Activated CD8-positive, alpha-beta T cell treated with anti-CD3 and anti-CD28 coated beads, Interleukin-2, amount 10 ng/mL, durations not matched to agents 7 days and 5 days (primary cell): ENCODE results near the gene SLC12A2. TPM values are rescaled to one million over a fixed set of nuclear protein-coding genes. Genes with fewer than 3 reads are reported as not detected.

Experiments used
- ATAC-seq: fragments of 150-1000 bp; cut with Tn5 transposase; one replicate; pipeline ENCODE4 v1.10.0; 2021; ENCODE audit warnings: moderate library complexity
- CTCF ChIA-PET: fragments of 350-600 bp; sonication (Branson Sonifier 250); formaldehyde crosslinking; loops from one replicate; lab custom pipeline; 2021; ENCODE audit warnings: antibody characterized with exemption; lab: Charles Lee
- POLR2A ChIA-PET: fragments of 350-600 bp; sonication (Branson Sonifier 250); formaldehyde crosslinking; loops from one replicate; lab custom pipeline; 2021; ENCODE audit warnings: antibody characterized with exemption; lab: Charles Lee
- DNase-seq: peaks from one replicate; pipeline ENCODE4 v3.0.0-alpha.2; 2020
- H3K27ac Mint-ChIP-seq: one replicate; pipeline ENCODE4 v1.8.0; 2021; ENCODE audit warnings: mild to moderate bottlenecking, mixed read lengths
- H3K27me3 Mint-ChIP-seq: one replicate; pipeline ENCODE4 v1.8.0; 2021; ENCODE audit warnings: low read depth, mixed read lengths
- H3K36me3 Mint-ChIP-seq: one replicate; pipeline ENCODE4 v1.8.0; 2021; ENCODE audit warnings: low read depth, mixed read lengths
- H3K4me1 Mint-ChIP-seq: one replicate; pipeline ENCODE4 v1.8.0; 2021; ENCODE audit warnings: low read depth, mixed read lengths
- H3K4me3 Mint-ChIP-seq: one replicate; pipeline ENCODE4 v1.8.0; 2021; ENCODE audit warnings: mild to moderate bottlenecking, mixed read lengths
- H3K9me3 Mint-ChIP-seq: one replicate; pipeline ENCODE4 v1.8.0; 2022; ENCODE audit warnings: mixed read lengths; ENCODE audit not compliant: insufficient read depth
- total RNA-seq, 2 experiments: library from RNA; stranded (reverse); gene quantifications; one replicate each; pipeline ENCODE4 v1.2.3, GENCODE V29; 2021

SLC12A2 gene
- total RNA-seq, 2 experiments from 2014 or later, result 13.4 to 17.0 TPM

DNA sequence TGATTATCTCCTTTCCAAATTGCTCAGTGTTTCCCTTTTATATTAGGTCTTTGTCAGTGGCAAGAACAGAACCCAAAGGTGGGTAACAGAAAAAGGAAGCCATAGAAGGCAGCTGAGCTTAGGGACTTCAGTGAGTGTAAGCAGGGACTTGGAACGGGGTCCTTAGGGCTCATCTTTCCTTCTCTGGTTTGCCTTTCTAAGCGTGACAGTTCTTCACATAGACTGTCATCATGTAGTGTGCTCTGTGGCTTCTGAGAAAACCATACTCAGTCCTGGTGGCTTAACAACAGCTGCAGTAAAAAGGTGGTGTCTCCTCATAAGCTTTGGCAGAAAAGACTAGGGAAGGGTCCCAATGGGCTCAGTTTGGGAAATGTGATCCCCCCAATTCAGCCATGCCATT, 108.8 kb downstream of the SLC12A2 start:
- peaks cover 3% of the 10 kb centered on the region for H3K36me3 Mint-ChIP-seq
- no peak overlapping the region for H3K4me3 Mint-ChIP-seq
- no peak for ATAC-seq
- ChIA-PET CTCF (no interaction called here), POLR2A (no interaction called here)
- H3K27ac Mint-ChIP-seq, result no peak overlapping the region
- H3K27me3 Mint-ChIP-seq, result no peaks in the 10 kb centered on the region
- DNase-seq, result no peak
- peaks cover 17% of the 10 kb centered on the region for H3K4me1 Mint-ChIP-seq
- no peaks in the 10 kb centered on the region for H3K9me3 Mint-ChIP-seq

DNA sequence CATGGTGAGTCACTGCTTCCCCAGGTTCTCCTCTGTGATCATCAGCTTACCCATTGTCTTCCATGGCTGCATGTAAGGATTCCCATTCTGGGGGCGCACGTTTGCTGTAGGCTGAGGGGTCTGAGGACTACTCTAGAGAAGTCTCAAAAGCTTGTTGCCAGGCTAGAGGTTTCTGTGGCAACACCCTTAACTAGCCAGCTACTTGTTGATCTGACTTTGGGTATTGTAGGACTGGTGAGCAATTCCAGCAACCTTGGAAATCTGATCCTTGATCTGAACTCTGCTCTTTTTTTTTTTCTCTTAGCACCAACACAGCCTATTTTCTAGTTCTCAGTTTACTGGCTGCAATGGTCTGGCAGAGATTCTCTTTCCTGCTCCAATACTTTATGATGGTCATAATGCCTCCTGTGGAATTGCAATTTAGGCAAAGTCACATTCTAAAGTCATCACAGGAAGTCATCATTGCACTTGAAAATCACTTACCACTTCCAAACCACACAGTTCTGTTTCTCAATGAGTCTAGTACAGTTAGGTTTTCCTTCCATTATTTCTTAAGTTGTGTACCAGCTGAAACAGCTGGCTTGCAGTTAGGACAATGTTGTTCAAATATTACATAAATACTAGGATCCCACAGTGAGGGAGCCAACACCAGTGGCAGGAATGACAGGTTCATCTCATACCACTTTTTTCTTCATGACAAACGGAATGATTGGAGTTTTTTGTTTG, 110.3 kb downstream of the SLC12A2 start:
- ATAC-seq (no peak), DNase-seq (no peak)
- no peak overlapping the region for H3K4me3 Mint-ChIP-seq
- ChIA-PET CTCF (no interaction called here), POLR2A (no interaction called here)
- H3K27ac Mint-ChIP-seq, result no peak overlapping the region
- H3K36me3 Mint-ChIP-seq, result peaks cover 3% of the 10 kb centered on the region
- H3K9me3 Mint-ChIP-seq, result no peaks in the 10 kb centered on the region
- H3K4me1 Mint-ChIP-seq, result peaks cover 26% of the 10 kb centered on the region
- no peaks in the 10 kb centered on the region for H3K27me3 Mint-ChIP-seq

DNA sequence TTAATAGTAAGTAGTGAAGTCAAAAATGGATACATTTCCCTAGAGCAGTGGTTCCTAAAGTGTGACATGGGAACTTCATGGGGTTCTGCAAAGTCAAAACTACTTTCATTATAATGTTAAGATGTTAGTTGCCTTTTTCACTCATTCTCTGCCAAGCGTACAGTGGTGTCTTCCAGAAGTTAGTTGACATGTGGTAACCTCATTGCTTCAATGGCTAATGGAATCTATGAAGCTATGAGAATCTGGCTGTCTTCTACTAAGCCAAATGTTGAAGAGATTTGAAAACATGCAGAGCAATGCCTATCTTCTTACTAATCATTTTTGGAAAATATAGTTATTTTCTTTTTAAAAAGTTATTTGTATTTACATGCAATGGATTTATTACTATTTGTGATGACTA, 111.8 kb downstream of the SLC12A2 start:
- no peak overlapping the region for H3K4me3 Mint-ChIP-seq
- peaks cover 3% of the 10 kb centered on the region for H3K36me3 Mint-ChIP-seq
- no peak for DNase-seq
- H3K27me3 Mint-ChIP-seq, result peaks cover 3% of the 10 kb centered on the region
- ChIA-PET POLR2A (no interaction called here), CTCF (no interaction called here)
- no peak for ATAC-seq
- no peak overlapping the region for H3K27ac Mint-ChIP-seq
- peaks cover 26% of the 10 kb centered on the region for H3K4me1 Mint-ChIP-seq
- H3K9me3 Mint-ChIP-seq, result no peaks in the 10 kb centered on the region

DNA sequence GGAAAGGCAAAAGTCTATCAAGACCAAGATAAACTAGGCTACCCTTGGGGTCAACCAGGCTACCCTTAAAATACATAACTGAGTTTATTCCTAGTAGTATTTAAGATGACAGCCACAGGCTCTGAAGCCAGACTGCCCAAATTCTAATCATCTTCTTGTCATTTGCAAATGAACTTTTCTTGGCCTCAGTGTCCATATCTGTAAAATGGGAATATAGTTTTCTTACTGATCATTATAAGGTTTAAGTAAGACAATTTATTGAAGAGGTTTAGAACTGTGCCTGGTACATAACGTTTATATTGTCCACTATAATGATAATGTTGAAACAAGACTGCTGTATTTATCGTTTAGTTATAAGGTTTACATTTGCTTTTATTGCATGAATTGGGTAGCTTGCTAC, 112.5 kb downstream of the SLC12A2 start:
- H3K4me1 Mint-ChIP-seq, result peaks cover 29% of the 10 kb centered on the region
- POLR2A ChIA-PET, result no interaction called here
- no peak overlapping the region for H3K27ac Mint-ChIP-seq
- CTCF ChIA-PET, result no interaction called here
- no peak overlapping the region for H3K4me3 Mint-ChIP-seq
- peaks cover 10% of the 10 kb centered on the region for H3K27me3 Mint-ChIP-seq
- no peak for ATAC-seq
- H3K36me3 Mint-ChIP-seq, result peaks cover 3% of the 10 kb centered on the region
- no peaks in the 10 kb centered on the region for H3K9me3 Mint-ChIP-seq
- no peak for DNase-seq

DNA sequence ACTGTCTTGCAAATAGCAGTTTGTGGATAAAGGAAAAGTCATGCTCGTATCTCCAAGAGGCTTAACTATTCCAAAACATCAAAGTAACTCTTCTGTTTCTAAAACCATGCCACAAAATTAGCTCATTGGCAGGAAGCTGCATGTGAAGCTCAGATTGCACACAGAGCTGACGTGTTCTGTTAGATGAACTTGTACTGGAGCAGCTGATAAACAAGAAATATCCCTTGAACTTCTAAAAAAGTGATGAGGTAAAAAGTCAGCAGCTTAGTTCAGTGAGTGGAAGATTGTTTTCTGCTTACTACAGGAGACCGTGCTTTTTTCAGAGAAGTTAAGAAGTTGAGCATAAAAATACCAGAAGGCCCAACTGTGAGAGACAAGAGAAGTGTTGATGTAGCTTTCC, 113.2 kb downstream of the SLC12A2 start:
- CTCF ChIA-PET, result no interaction called here
- DNase-seq, result no peak
- Mint-ChIP-seq H3K9me3 (no peaks in the 10 kb centered on the region), H3K27me3 (peaks cover 10% of the 10 kb centered on the region), H3K36me3 (peaks cover 3% of the 10 kb centered on the region), H3K4me1 (peaks cover 34% of the 10 kb centered on the region), H3K27ac (no peak overlapping the region), H3K4me3 (no peak overlapping the region)
- POLR2A ChIA-PET, result no interaction called here
- no peak for ATAC-seq

DNA sequence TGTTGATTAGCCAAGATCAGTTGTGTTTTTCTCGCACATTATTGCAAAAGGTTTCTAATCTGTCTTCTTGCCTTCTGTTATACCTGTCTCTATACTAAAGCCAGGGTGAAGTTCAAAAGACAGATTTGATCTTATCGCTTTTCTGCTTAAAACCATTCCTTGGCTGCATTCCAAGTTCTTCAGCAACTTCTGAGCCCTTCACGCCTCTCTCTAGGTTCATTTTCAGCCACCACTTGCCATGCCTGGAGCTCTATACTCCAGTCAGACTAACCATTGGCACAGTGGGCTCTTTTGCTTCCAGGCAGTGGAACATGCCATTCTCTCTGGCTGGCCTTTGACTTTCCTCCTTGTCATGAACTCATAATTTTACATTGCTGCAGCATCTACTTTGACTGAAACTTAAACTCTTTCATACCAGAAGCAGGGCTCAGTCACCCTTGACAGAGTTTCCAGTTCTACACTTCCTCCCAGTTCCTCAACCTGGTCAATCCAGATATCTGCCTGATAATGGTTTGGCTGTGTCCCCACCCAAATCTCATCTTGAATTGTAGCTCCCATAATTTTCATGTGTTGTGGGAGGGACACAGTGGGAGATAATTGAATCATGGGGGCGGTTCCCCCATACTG, 114.4 kb downstream of the SLC12A2 start:
- H3K4me1 Mint-ChIP-seq, result peaks cover 34% of the 10 kb centered on the region
- ChIA-PET CTCF (no interaction called here), POLR2A (no interaction called here)
- ATAC-seq (no peak), DNase-seq (no peak)
- H3K4me3 Mint-ChIP-seq, result no peak overlapping the region
- H3K27me3 Mint-ChIP-seq, result peaks cover 15% of the 10 kb centered on the region
- no peak overlapping the region for H3K27ac Mint-ChIP-seq
- H3K9me3 Mint-ChIP-seq, result no peaks in the 10 kb centered on the region
- no peaks in the 10 kb centered on the region for H3K36me3 Mint-ChIP-seq

DNA sequence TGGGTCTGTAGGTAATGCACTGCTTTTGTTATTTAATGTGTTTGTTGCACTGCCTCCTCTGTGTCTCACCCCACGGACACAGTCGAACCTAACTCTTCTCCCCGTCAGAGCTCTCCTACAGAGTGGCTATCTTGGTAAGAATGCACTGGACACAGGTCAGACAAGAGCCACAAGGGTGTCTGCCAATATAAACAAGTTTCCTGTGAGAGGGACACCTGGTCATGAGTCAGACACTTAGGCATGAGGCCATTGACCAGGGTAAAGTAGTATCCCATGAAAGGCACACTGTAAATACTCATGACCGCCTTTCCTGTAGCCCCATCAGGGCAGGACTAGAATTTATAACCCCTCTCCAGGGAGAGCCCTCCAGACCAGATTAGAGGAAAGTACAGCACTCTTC, 115.5 kb downstream of the SLC12A2 start:
- Mint-ChIP-seq H3K4me3 (no peak overlapping the region), H3K27ac (no peak overlapping the region), H3K4me1 (peaks cover 28% of the 10 kb centered on the region), H3K9me3 (no peaks in the 10 kb centered on the region), H3K36me3 (no peaks in the 10 kb centered on the region), H3K27me3 (peaks cover 15% of the 10 kb centered on the region)
- ATAC-seq (no peak), DNase-seq (no peak)
- ChIA-PET CTCF (interaction anchor here (1.0 kb wide), 2 partner anchors 115 to 323 kb away, joined by 3 read pairs; no protein-coding TSS in a partner anchor), POLR2A (interaction anchor here (0.5 kb wide), 1 partner anchor 14 kb away, joined by 3 read pairs; no protein-coding TSS in a partner anchor)

DNA sequence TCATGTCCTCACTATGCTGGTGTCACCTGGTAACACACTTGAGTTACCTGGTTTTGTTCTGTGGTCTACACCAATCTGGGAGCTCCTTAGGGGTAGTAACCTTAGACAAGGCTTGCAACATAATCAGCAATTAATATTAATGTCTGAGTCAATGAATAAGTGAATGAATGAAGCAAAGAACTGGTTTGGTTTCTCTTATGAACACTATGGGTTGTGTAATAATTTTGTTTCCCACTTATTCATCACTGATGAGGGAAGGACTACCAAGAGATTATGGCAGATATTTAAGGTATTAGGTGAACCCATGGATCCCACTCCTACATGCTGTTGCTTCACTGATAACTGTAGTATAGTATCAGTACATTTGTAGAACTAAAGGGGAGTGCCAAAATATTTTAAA, 116.0 kb downstream of the SLC12A2 start:
- H3K4me1 Mint-ChIP-seq, result peaks cover 27% of the 10 kb centered on the region
- H3K4me3 Mint-ChIP-seq, result no peak overlapping the region
- ChIA-PET CTCF (interaction anchor here (1.0 kb wide), 2 partner anchors 115 to 324 kb away, joined by 3 read pairs; no protein-coding TSS in a partner anchor), POLR2A (interaction anchor here (0.5 kb wide), 1 partner anchor 15 kb away, joined by 3 read pairs; no protein-coding TSS in a partner anchor)
- H3K27ac Mint-ChIP-seq, result no peak overlapping the region
- DNase-seq, result no peak
- no peaks in the 10 kb centered on the region for H3K9me3 Mint-ChIP-seq
- H3K36me3 Mint-ChIP-seq, result no peaks in the 10 kb centered on the region
- ATAC-seq, result no peak
- H3K27me3 Mint-ChIP-seq, result peaks cover 15% of the 10 kb centered on the region

DNA sequence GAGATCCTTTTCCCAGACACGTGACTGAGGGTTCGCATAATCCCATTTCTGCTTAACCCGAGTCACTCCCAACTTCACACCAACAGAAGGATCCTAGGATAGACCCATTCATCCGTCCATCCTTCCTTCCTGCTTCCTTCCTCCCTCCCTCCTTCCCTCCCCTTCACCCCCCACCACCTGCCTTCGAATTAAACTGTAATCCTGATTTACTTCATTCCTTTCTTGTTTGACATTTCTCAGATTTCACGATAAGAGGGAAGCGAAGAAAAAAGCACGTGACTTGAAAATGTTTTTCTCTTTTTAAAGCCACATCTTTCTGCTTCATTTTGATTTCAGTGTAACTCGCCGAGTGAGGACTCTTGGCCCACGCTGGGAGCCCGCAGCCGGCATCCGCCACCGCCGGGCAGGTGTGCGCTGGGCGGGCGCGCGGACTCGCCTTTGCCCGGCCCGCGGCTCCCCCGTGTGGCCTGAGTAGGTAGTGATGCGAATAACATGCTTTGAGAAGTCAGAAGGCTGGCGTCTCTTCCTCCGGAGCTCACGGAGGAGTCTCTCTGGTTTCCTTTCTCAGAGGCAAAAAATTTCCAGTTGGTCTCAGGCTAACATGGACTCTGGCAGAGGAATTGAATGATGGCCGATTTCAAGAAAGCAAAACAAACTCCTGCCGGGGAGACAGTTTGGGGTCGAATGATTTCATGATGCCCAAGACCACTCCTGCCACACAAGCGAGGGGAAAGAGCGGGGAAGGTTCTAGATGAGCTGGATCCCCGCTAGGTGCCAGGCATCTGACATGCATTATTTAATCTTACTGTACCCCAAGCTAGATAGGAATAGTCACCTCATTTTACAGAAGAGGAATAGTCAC, 117.7 kb downstream of the SLC12A2 start:
- H3K4me3 Mint-ChIP-seq, result peak overlapping the region; percentile 49

DNA sequence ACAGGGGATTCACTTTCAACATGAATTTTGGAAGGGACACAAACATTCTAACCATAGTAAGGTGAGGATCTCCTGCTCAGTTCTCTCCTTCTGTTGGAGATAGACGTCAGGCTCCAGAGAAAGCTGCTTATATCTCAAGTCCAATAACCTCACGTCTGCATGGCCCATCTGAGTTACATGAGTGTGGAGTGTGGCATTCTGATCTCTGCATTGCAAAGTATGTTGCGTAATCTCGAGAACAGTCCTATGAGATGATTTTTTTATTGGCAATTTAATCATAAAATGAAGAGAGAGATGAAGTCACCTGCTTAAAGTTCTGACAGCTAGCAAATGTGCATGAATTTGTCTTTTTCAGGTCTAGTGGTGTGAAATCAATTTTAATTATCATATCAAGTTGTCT, 118.8 kb downstream of the SLC12A2 start:
- POLR2A ChIA-PET, result no interaction called here
- DNase-seq (no peak), ATAC-seq (no peak)
- no peaks in the 10 kb centered on the region for H3K36me3 Mint-ChIP-seq
- H3K4me3 Mint-ChIP-seq, result no peak overlapping the region
- no peak overlapping the region for H3K27ac Mint-ChIP-seq
- H3K4me1 Mint-ChIP-seq, result peaks cover 18% of the 10 kb centered on the region
- H3K27me3 Mint-ChIP-seq, result peaks cover 15% of the 10 kb centered on the region
- CTCF ChIA-PET, result interaction anchor here (0.8 to 1.4 kb wide), 3 partner anchors 13 to 324 kb away, joined by 6 read pairs; no protein-coding TSS in a partner anchor
- no peaks in the 10 kb centered on the region for H3K9me3 Mint-ChIP-seq

More for the DNA sequence above, 117.7 kb downstream of the SLC12A2 start:
- POLR2A ChIA-PET, result no interaction called here
- CTCF ChIA-PET, result interaction anchor here (0.6 to 1.4 kb wide), 19 partner anchors 12 to 1572 kb away, joined by 3 to 14 read pairs (median 3); no protein-coding TSS in a partner anchor
- peak; percentile 98 for ATAC-seq
- H3K27ac Mint-ChIP-seq, result no peak overlapping the region
- no peaks in the 10 kb centered on the region for H3K36me3 Mint-ChIP-seq
- H3K9me3 Mint-ChIP-seq, result no peaks in the 10 kb centered on the region
- peaks cover 27% of the 10 kb centered on the region for H3K4me1 Mint-ChIP-seq
- DNase-seq, result peak; percentile 87
- peaks cover 15% of the 10 kb centered on the region for H3K27me3 Mint-ChIP-seq

DNA sequence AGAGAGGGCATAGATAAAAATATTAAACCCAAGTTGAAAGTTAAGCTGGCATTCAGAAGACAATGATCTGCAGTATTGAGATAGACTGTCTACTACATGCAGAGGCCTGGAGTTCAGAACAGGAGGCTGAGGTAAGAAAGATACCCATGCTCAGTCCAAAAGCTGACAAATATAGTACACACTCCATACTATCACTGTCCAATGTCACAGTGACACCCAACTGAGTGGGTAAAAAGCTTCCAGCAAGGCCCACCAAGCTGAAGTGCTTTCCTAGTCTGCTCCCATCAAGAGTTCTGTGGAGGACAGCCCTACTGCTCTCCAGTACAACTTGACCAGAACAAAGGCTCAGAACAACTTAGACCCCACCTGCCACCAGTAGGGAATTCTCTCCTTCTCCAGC, 124.9 kb downstream of the SLC12A2 start:
- H3K4me1 Mint-ChIP-seq, result no peaks in the 10 kb centered on the region
- DNase-seq (no peak), ATAC-seq (no peak)
- H3K36me3 Mint-ChIP-seq, result no peaks in the 10 kb centered on the region
- no peaks in the 10 kb centered on the region for H3K9me3 Mint-ChIP-seq
- CTCF ChIA-PET, result interaction anchor here (0.6 kb wide), 1 partner anchor 334 kb away, joined by 4 read pairs; no protein-coding TSS in a partner anchor
- POLR2A ChIA-PET, result no interaction called here
- H3K27me3 Mint-ChIP-seq, result peaks cover 2% of the 10 kb centered on the region
- no peak overlapping the region for H3K4me3 Mint-ChIP-seq
- H3K27ac Mint-ChIP-seq, result no peak overlapping the region
